GM19328 (cell line): ENCODE results near the gene GPC4.
"Not testable (repeated sequence)": the region's sequence is repeated elsewhere in the genome, so short reads cannot be mapped to it uniquely, and the experiment has no call there.

ENCODE experiments used
- ATAC-seq: cut with Tn5 transposase; IDR thresholded peaks from one replicate; pipeline ENCODE4 v1.9.1; 2021; ENCODE audit warnings: mild to moderate bottlenecking, moderate library complexity; ENCODE audit not compliant: unreplicated experiment

The GPC4 gene

DNA sequence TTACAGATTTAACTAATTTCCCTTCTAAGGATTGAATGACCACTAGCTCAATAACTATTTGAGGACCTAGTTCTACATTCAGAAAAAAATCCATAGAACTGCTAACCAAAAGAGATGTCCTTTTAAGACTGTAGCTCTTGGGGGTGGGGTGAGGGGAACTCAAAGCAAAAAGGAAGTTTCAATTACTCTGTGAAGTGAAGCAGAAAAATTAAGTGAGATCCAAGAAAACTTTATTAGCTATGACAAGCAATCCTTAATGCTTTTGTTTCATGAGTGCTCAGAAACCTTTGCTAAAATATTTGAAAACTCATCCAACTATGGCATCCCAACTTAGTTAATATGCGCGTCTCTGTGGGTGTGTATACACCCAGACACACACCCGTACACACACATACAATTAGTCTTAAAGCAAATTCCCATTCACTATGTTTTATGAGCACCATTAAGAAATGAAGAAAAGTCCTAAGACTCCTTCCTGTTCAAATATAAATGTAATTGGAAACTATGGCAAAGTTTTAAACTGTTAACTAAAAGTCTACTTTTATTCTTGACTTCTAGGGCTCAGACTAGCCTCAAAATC lies 44.5 kb downstream of the GPC4 start:
- no peak for ATAC-seq

DNA sequence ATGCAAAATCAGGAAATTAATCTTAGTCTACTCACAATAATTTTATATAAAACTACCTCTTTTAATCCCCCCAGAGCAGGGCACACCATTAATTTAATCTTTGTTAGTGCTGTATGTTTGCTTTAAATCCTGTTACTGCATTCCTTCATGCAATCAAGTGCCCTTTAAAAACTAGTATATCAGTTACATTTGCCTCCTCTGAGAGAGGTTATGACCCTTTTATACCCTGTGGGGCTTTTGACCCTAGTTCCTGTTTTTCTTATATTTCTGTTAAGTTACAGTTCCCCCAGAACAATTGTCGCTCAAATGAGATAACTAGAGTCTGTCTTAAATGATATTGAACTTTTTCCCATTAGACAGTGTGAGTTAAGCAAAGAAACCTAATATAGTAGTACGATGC lies 46.2 kb downstream of the GPC4 start:
- ATAC-seq, result no peak

DNA sequence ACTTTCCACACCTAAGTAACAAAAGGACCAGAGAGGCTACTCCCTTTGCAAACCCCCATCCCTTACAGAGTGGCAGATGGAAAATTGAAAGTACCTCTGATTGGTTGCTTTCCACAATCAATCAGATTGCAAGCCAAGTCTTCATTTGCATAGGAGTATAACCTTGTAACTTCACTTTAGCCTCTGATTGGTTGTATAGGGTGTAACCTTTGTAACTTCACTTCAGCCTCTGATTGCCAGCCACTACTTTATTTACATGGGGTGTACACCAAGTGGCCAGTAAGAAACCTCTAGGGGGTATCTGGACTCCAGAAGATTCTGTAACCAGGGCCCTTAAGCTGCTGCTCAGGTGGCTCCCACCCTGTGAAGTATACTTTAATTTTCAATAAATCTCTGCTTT lies 48.6 kb downstream of the GPC4 start:
- ATAC-seq, result no peak

DNA sequence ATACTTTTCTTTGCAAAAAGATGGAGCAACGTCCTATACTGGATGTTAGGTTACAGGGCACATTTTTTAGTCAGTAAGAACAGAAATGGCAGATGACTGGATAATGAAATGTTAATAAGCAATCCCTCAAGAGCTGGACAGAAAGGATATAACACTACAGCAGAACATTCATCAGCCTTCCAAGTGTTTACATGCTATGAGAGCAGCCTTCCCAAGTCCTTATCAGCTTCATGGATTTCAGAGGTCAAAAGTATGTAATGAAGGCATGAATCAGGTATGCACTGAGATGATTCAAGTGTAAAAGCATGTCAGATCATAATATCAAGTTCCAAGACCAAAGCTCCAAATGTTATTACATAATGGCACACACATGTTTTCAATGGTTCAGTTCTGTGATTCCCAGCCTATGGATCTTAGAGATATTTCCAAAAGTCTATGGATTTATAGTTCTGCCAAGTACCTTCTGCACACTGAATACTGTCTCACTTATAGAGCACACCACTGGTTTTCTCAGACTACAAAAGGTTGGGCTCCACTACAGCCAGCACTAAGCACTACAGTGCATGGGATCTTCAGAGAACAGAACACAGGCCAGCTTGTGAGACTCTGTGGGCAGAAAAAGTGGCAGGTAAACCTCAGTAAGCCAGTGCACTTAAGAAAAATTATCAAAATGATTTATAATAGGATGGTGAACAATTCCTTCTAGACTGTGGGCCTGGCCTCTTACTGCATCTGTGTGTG lies 49.2 kb downstream of the GPC4 start:
- ATAC-seq, result no peak

- no peak for ATAC-seq
These were observed 50.4 kb downstream of the GPC4 start for GRCh38 chrX:133364865-133365264.

DNA sequence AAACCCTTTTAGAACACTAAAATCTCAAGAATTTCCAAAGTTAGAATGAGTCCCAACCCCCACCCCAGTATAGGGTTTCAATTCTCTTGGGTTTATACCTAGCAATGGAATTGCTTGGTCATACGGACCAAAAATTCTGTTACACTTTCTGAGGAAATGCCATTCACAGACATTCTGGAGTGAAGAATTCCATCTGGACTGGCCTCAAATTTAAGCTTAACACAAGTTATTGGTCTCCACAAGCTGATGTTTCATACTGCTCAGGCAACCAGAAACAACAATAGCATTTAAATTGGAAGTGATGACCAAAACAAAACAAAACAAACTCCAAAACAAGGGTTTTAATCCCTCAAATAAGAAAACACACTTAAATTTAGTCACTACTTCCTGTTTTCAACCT lies 51.1 kb downstream of the GPC4 start:
- no peak for ATAC-seq

DNA sequence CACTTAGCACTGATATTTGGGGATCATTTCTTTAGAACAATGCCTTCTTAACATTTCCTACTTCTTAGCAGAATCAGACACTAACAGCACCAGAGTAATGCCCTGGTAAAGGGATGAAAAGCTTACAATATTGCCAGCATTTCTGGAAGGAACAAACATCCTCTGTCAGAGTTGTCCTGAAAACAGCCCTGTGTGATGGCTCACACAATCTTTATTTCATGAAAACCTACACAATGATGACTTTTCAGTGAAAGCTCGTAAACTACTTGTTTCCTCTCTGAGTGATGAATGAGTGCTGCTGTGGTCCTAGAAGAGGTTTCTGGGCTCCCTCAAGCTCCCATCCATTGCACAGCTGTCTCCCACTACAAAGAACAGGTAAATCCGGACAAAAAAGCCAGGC lies 52.8 kb downstream of the GPC4 start:
- no peak for ATAC-seq

GRCh38 chrX:133359466-133359865 lies 55.8 kb downstream of the GPC4 start:
- no peak for ATAC-seq

DNA sequence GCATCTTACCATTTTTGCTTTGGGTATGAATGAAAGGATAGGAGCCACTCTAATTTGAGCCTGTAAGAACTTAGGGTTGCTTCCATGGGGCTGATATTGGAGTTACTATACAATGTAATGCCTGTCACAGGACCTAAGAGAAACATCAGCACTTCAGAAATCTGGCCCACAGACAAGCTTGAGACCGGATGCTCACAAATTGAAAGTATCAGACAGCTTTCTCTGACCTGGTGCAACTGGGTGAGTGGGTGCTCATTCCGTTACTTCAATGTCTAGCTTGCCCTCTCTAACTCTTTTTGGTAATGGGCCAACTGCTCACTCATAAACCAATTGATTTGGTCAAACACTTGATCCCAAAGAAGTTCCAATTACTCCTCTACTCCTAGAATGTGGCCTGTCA lies 62.1 kb downstream of the GPC4 start:
- no peak for ATAC-seq

DNA sequence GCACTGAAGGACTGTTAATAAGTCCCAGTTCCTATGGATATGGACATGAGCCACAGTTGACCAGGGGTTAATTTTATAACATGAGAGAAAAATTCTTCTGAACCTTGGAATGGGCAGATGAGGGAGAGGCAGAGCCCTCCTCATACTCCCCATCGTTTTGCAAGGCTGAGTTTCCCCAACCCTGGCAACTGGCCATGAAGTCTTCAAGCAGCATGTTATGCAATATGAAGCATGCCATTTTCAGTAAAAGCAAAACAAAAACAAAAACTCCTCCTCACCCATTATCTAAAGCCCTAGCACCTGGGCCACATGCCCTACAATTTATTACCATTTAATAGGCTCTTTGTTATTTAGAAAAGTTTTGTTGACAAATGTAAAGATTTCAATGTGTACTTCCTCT lies 64.5 kb downstream of the GPC4 start:
- ATAC-seq, result no peak

- ATAC-seq, result no peak
These were observed 69.3 kb downstream of the GPC4 start for GRCh38 chrX:133346026-133346425.

DNA sequence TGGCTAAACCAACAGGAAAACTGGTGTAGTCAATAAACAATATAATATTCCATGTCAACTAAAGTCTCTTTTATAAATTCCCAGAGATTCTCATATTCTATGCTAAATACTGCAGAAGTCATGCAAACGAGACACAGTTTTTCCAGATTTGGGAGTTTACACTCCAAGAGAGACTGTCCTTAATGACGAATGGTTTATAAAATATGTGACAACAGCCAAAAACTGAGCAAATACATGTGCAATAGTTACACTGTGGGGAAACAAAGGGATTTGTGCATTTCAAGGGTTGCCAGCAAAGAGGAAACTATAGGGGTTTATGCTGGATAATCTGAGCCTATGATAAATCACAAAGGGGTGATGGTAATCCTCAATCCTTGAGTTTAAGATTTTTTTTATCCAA lies 75.7 kb downstream of the GPC4 start:
- no peak for ATAC-seq

DNA sequence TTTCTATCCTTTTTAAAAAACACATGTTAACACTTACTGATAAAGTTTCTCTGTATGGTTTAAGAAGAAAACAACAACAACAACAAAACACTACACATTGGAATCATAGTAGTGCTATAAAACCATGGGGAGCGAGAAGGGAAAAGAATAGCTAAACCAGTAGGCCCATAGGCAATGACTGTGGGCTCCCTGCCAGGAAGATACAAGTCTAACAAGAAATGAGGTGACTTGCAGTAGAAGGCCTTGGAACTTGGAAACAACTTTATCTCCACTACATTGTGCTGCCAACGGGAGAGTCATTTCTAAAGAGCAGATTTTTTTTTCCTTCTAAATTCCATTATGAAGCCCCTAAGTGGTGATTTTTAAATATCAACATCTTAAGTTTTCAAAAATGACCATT lies 78.0 kb downstream of the GPC4 start:
- ATAC-seq, result no peak

DNA sequence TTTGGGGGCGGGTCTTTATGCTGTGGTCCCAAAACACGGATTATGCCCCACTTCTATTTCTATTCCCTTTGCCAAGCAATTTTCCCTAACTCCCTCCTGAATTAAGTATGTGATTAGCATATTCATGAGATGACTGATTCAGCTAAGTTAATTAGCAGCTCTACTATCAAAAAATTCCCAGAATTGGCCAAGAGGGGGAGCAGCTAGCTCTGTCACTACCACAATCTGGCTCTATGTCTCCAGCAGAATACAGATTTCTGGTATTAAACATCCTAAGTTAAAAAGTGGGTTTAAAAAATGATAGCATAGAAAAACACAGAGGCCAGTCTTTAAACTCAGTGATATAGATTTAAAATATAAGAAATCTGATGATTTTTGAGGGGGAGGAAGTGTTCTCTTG lies 80.3 kb downstream of the GPC4 start:
- no peak for ATAC-seq

DNA sequence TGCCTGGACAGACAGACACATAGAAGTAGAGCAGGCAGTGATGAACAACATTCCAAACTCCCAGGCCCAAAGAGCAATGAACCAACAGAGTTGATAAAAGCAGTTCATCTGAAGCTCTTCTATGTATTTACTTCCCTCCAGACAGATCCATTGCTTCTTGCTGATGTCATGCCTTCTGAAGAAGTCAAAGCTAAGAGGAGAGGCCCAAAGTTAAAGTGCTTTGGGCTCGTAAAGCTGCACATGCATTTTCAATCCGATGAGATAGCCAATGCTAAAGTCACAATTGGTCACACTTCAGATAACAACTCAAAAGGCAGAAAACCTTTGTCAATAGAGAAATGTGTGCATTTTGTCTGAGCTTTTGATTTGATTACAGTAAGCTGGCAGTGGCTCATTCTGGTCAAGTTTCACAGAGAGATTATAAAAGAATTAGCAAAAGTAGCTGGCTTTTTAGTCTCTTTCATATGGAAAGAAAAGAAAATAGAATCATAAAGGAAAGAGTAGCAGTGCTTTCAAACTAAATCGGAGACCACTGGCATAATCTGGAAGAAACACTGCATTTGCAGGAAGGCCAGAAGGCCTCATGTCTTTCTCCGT lies 82.0 kb downstream of the GPC4 start:
- ATAC-seq, result no peak

DNA sequence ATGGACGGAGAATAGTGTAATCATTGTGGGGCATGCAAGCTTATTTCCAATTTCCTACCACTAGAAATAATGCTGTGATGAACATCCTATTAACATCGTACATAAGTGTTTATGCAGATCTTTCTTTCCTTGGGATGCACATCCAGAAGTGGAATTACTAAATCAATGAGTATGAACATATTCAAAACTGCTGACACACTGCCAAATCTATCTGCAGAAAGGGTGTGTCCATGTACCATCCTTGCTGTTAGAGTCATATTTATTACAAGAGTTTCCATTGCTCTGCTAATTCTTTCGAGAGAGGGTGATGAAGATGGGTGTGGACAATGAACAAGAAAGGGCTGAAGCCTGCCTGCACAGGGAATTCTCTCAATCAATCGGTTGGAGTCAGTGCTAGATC lies 82.6 kb downstream of the GPC4 start:
- ATAC-seq, result no peak

- ATAC-seq, result no peak
These were observed 84.3 kb downstream of the GPC4 start for GRCh38 chrX:133330956-133331355.

DNA sequence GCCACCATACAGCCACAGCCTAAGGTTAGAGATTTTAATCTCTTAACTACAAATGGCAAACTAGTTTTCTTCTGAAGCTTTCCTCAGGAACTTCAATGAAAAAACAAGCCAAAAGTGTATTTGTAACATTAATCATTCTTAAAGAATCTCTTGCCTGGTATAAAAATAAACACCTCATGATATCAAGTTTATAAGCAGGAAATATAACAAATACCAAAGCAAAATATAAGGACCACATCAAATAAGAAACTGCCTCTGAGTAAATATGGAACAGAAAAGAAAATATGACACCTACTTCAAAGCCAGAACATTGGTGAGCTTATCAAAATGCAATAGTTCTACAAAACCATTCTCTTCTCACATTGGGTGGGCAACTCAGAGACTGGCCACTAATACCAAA lies 89.9 kb downstream of the GPC4 start:
- ATAC-seq, result no peak

GRCh38 chrX:133323431-133323830 lies 91.9 kb downstream of the GPC4 start:
- ATAC-seq, result no peak

- ATAC-seq, result not testable (repeated sequence)
These were observed 93.0 kb downstream of the GPC4 start for GRCh38 chrX:133322269-133322668.

- no peak for ATAC-seq
These were observed 93.8 kb downstream of the GPC4 start for GRCh38 chrX:133321451-133321850.

GRCh38 chrX:133314281-133314680 lies 101.0 kb downstream of the GPC4 start:
- ATAC-seq, result no peak

GRCh38 chrX:133308499-133308897 lies 106.8 kb downstream of the GPC4 start:
- no peak for ATAC-seq
